GM20000 (cell line): ENCODE results near the gene MVB12B.

ENCODE experiments used
- DNase-seq: peaks from one replicate; pipeline ENCODE4 v3.0.0; 2012; ENCODE audit warnings: low spot score
- CTCF ChIP-seq: IDR thresholded peaks from 2 replicates; pipeline ENCODE4 v1.5.1; 2012; ENCODE audit warnings: mild to moderate bottlenecking, control low read depth; ENCODE audit errors: extremely low read depth, missing control alignments

The MVB12B gene

GRCh38 chr9:126451316-126451885 lies 124.8 kb downstream of the MVB12B start:
- DNase-seq: no peak
- TF ChIP-seq CTCF: no peak

- no peak for TF ChIP-seq CTCF
- DNase-seq: no peak
Observed at GRCh38 chr9:126452106-126452505, 125.5 kb downstream of the MVB12B start.

GRCh38 chr9:126453156-126453963 lies 126.7 kb downstream of the MVB12B start:
- no peak for DNase-seq
- TF ChIP-seq CTCF: no peak

GRCh38 chr9:126454215-126454614 lies 127.6 kb downstream of the MVB12B start:
- no peak for DNase-seq

GRCh38 chr9:126454795-126455194 lies 128.2 kb downstream of the MVB12B start:
- no peak for TF ChIP-seq CTCF
- no peak for DNase-seq

More at GRCh38 chr9:126454215-126454614, 127.6 kb downstream of the MVB12B start:
- TF ChIP-seq CTCF: no peak

- no peak for DNase-seq
- TF ChIP-seq CTCF: no peak
Observed at GRCh38 chr9:126456441-126457174, 130.0 kb downstream of the MVB12B start.

GRCh38 chr9:126457175-126457547 lies 130.5 kb downstream of the MVB12B start:
- no peak for DNase-seq
- no peak for TF ChIP-seq CTCF
